Fibroblast of villous mesenchyme (primary cell): Measurements from ENCODE around the gene DUSP8. TPM values are rescaled to one million over a fixed set of nuclear protein-coding genes. Genes with fewer than 3 reads are reported as not detected.
"Not testable (repeated sequence)": the region's sequence is repeated elsewhere in the genome, so short reads cannot be mapped to it uniquely, and the experiment has no call there.

Experiments
- DNase-seq: peaks from one replicate; pipeline ENCODE4 v3.0.0-alpha.2; 2010; ENCODE audit warnings: low read depth
- H3K4me3 ChIP-seq: 2 replicates; pipeline ENCODE4 v1.5.1; 2011; ENCODE audit warnings: low read depth, mild to moderate bottlenecking, low read length
- CTCF ChIP-seq: IDR thresholded peaks from 2 replicates; pipeline ENCODE4 v1.5.1; 2012; ENCODE audit warnings: low read depth, mild to moderate bottlenecking, low read length; ENCODE audit not compliant: insufficient read depth
- total RNA-seq: library from RNA; depleted of rRNA; stranded (reverse); fragments of >200 nt; gene quantifications from 2 replicates; pipeline ENCODE4 v1.2.3, GENCODE V29; 2012

Gene DUSP8
- total RNA-seq, 1 donor = 0.86 TPM

- no peak for DNase-seq
- H3K4me3 ChIP-seq = no peak overlapping the region
- TF ChIP-seq CTCF = no peak
Measured at GRCh38 chr11:1592628-1593027, 20.6 kb upstream of the DUSP8 start.

- no peak overlapping the region for H3K4me3 ChIP-seq
- no peak for DNase-seq
- no peak for TF ChIP-seq CTCF
Measured at GRCh38 chr11:1589996-1590395, 17.9 kb upstream of the DUSP8 start.

GRCh38 chr11:1589191-1589963 is 17.3 kb upstream of the DUSP8 start:
- peak; percentile 40 for DNase-seq
- H3K4me3 ChIP-seq = not testable (repeated sequence)

GRCh38 chr11:1586699-1587098 is 14.6 kb upstream of the DUSP8 start:
- H3K4me3 ChIP-seq = no peak overlapping the region
- no peak for DNase-seq
- no peak for TF ChIP-seq CTCF

- H3K4me3 ChIP-seq, DNase-seq: not testable (repeated sequence)
Measured at GRCh38 chr11:1584661-1585370, 12.7 kb upstream of the DUSP8 start, which contains the start of gene KRTAP5-1. Gene KRTAP5-1, minus strand, starts transcription at chr11:1585283. Its CDS starts 34 bp downstream, at chr11:1585249.

- H3K4me3 ChIP-seq, DNase-seq: not testable (repeated sequence)
Measured at GRCh38 chr11:1582909-1583308, 10.8 kb upstream of the DUSP8 start.

GRCh38 chr11:1581976-1582375 is 9.9 kb upstream of the DUSP8 start:
- DNase-seq = no peak
- no peak for TF ChIP-seq CTCF

GRCh38 chr11:1576825-1577224 is 4.8 kb upstream of the DUSP8 start:
- no peak for TF ChIP-seq CTCF
- H3K4me3 ChIP-seq = no peak overlapping the region
- DNase-seq = no peak

More at GRCh38 chr11:1581976-1582375, 9.9 kb upstream of the DUSP8 start:
- no peak overlapping the region for H3K4me3 ChIP-seq

GRCh38 chr11:1575756-1576155 is 3.7 kb upstream of the DUSP8 start:
- DNase-seq, H3K4me3 ChIP-seq: not testable (repeated sequence)
